ENCODE measurements around the gene NAPG.

- TF ChIP-seq, protein P1, sequence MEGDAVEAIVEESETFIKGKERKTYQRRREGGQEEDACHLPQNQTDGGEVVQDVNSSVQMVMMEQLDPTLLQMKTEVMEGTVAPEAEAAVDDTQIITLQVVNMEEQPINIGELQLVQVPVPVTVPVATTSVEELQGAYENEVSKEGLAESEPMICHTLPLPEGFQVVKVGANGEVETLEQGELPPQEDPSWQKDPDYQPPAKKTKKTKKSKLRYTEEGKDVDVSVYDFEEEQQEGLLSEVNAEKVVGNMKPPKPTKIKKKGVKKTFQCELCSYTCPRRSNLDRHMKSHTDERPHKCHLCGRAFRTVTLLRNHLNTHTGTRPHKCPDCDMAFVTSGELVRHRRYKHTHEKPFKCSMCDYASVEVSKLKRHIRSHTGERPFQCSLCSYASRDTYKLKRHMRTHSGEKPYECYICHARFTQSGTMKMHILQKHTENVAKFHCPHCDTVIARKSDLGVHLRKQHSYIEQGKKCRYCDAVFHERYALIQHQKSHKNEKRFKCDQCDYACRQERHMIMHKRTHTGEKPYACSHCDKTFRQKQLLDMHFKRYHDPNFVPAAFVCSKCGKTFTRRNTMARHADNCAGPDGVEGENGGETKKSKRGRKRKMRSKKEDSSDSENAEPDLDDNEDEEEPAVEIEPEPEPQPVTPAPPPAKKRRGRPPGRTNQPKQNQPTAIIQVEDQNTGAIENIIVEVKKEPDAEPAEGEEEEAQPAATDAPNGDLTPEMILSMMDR (IDR thresholded peaks at IDR 0.05; ENCODE audit: insufficient read depth, low read length) = no peak
- TF ChIP-seq GABPA (IDR thresholded peaks at IDR 0.05; ENCODE audit: low read depth) = no peak
- no peak for TF ChIP-seq POLR2AphosphoS5 (IDR thresholded peaks at IDR 0.05; ENCODE audit: low read depth)
- no peak for TF ChIP-seq REST (IDR thresholded peaks at IDR 0.05; ENCODE audit: insufficient replicate concordance, low read depth)
- TF ChIP-seq SPI1 (IDR thresholded peaks at IDR 0.05; ENCODE audit: borderline replicate concordance, low read depth) = no peak
These were observed 4.3 kb upstream of the NAPG start for GRCh38 chr18:10521566-10521965.
